ENCODE results near the gene TFDP2. TPM values are rescaled to one million over a fixed set of nuclear protein-coding genes. Genes with fewer than 3 reads are reported as not detected.
"Not testable (repeated sequence)": the region's sequence is repeated elsewhere in the genome, so short reads cannot be mapped to it uniquely, and the experiment has no call there.

The TFDP2 gene
- total RNA-seq, 1 donor from 2014 or later = 11.6 TPM

DNA sequence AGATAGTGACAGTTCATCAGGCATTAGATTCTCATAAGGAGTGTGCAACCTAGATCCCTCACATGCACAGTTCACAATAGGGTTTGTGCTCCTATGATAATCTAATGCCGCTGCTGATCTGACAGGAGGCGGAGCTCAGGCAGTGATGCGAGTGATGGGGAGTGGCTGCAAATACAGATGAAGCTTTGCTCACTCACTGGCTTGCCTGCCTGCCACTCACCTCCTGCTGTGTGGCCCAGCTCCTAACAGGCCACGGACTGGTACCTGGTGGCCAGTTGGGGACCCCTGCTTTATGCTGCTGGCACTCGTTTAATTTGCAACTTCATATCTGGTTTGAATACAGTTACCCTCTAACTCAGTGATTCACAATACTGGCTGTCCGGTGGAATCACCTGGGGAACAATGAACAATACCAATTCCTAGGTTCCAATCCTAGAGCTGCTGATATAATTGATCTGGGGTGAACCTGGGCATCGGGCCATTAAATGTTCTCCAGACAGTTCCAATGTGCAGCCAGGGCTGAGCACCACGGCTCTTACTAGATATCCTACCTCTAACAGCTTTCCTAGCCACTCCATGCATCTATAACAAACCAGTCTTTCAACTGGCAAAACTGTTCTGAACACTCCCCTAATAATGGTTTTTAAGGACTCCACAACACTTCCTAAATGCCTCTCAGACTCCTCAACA, 141.5 kb downstream of the TFDP2 start:
- Histone ChIP-seq H3K27me3 (ENCODE audit: control insufficient read depth, insufficient read depth, low read length) (no peaks in the 10 kb centered on the region), H3K36me3 (ENCODE audit: control insufficient read depth, insufficient read depth, low read length) (no peaks in the 10 kb centered on the region), H3K4me3 (ENCODE audit: low read depth, low read length) (no peak overlapping the region)
- no peak for DNase-seq (ENCODE audit: low read depth)
- no peak for TF ChIP-seq CTCF (IDR thresholded peaks at IDR 0.05; ENCODE audit: insufficient read depth, low read length, severe bottlenecking)
- FAIRE-seq = no peak

- DNase-seq (ENCODE audit: low read depth); FAIRE-seq; H3K36me3 ChIP-seq (ENCODE audit: control insufficient read depth, insufficient read depth, low read length); H3K27me3 ChIP-seq (ENCODE audit: control insufficient read depth, insufficient read depth, low read length); H3K4me3 ChIP-seq (ENCODE audit: low read depth, low read length): not testable (repeated sequence)
These were observed 144.4 kb downstream of the TFDP2 start for GRCh38 chr3:142004957-142005356.

DNA sequence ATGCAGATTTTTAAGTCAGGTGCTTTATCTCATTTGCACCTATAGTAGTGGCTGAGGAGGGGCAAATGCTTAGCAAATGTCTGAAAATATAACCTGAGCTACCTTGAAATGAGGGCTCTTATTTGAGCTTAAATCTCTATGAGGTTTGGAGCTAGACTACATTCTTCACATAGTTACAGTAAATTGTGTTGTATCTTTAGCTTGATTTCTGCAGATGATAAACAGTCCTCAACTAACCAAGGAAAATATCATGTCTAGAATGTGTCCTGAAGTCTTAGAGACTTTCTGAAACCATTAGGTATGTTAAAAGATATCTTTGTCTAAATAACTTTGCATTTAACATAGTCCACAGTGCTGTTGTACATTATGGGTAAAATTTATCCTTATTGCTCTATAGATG, 145.3 kb downstream of the TFDP2 start:
- FAIRE-seq = no peak
- Histone ChIP-seq H3K27me3 (ENCODE audit: control insufficient read depth, insufficient read depth, low read length) (no peaks in the 10 kb centered on the region), H3K4me3 (ENCODE audit: low read depth, low read length) (no peak overlapping the region), H3K36me3 (ENCODE audit: control insufficient read depth, insufficient read depth, low read length) (no peaks in the 10 kb centered on the region)
- no peak for TF ChIP-seq CTCF (IDR thresholded peaks at IDR 0.05; ENCODE audit: insufficient read depth, low read length, severe bottlenecking)
- no peak for DNase-seq (ENCODE audit: low read depth)

- H3K27me3 ChIP-seq (ENCODE audit: control insufficient read depth, insufficient read depth, low read length) = no peaks in the 10 kb centered on the region
- DNase-seq (ENCODE audit: low read depth) = no peak
- FAIRE-seq = no peak
- no peak for TF ChIP-seq CTCF (IDR thresholded peaks at IDR 0.05; ENCODE audit: insufficient read depth, low read length, severe bottlenecking)
- H3K4me3 ChIP-seq (ENCODE audit: low read depth, low read length) = no peak overlapping the region
- H3K36me3 ChIP-seq (ENCODE audit: control insufficient read depth, insufficient read depth, low read length) = no peaks in the 10 kb centered on the region
These were observed 146.1 kb downstream of the TFDP2 start for GRCh38 chr3:142003291-142003690.

- no peak overlapping the region for H3K4me3 ChIP-seq (ENCODE audit: low read depth, low read length)
- no peak for TF ChIP-seq CTCF (IDR thresholded peaks at IDR 0.05; ENCODE audit: insufficient read depth, low read length, severe bottlenecking)
- no peaks in the 10 kb centered on the region for H3K27me3 ChIP-seq (ENCODE audit: control insufficient read depth, insufficient read depth, low read length)
- no peak for DNase-seq (ENCODE audit: low read depth)
- H3K36me3 ChIP-seq (ENCODE audit: control insufficient read depth, insufficient read depth, low read length) = no peaks in the 10 kb centered on the region
- no peak for FAIRE-seq
These were observed 148.9 kb downstream of the TFDP2 start for GRCh38 chr3:142000325-142000870.

GRCh38 chr3:141998669-141999290, 150.6 kb downstream of the TFDP2 start:
- Histone ChIP-seq H3K36me3 (ENCODE audit: control insufficient read depth, insufficient read depth, low read length) (no peaks in the 10 kb centered on the region), H3K27me3 (ENCODE audit: control insufficient read depth, insufficient read depth, low read length) (no peaks in the 10 kb centered on the region), H3K4me3 (ENCODE audit: low read depth, low read length) (no peak overlapping the region)
- DNase-seq (ENCODE audit: low read depth) (peak; percentile 32), FAIRE-seq (no peak)
- TF ChIP-seq CTCF (IDR thresholded peaks at IDR 0.05; ENCODE audit: insufficient read depth, low read length, severe bottlenecking) = no peak

Data from bronchial epithelial cell (primary cell).